Mammary epithelial cell (primary cell): ENCODE results near the gene MYLK.

Experiments used
- CTCF ChIP-seq, 2 donors: IDR thresholded peaks in 1 of 2; conservative IDR thresholded peaks in 1 of 2; 2 replicates each; pipeline ENCODE4 v1.5.1; 2011 to 2012; ENCODE audit warnings: inconsistent platforms in 2 of 2, low read length in 2 of 2, mild to moderate bottlenecking in 2 of 2, control low read depth in 1 of 2, low read depth in 1 of 2; ENCODE audit not compliant: insufficient read depth in 1 of 2; ENCODE audit errors: extremely low read depth in 1 of 2
- EZH2 ChIP-seq: IDR thresholded peaks from 2 replicates; pipeline ENCODE4 v1.6.1; 2012; ENCODE audit warnings: low read length, inconsistent platforms, borderline replicate concordance

- TF ChIP-seq CTCF (conservative IDR thresholded peaks at IDR 0.05 in 1 of 2, IDR thresholded peaks at IDR 0.05 in 1 of 2; ENCODE audit: extremely low read depth in 1 of 2, insufficient read depth in 1 of 2, low read depth in 1 of 2, low read length in 2 of 2) (no peak), EZH2 (no peak)
Observed at GRCh38 chr3:123884993-123885392, 861 bp upstream of the MYLK start.
